Endothelial cell of umbilical vein (primary cell): ENCODE results near the gene SLC38A1. TPM values are rescaled to one million over a fixed set of nuclear protein-coding genes. Genes with fewer than 3 reads are reported as not detected.

ENCODE experiments used
- BruUV-seq: library from RNA; stranded (reverse); fragments of 400-500 nt; replicated peaks from 2 replicates; lab custom pipeline; 2021; lab: Mats Ljungman, UMichigan
- CTCF ChIA-PET: fragments of 300-600, 350-600 bp; sonication (Branson Sonifier 250); formaldehyde crosslinking; loops from one replicate; lab custom pipeline; 2021; ENCODE audit warnings: antibody characterized with exemption, inconsistent platforms; lab: Charles Lee
- POLR2A ChIA-PET: fragments of 300-600, 350-600 bp; sonication (Branson Sonifier 250); formaldehyde crosslinking; loops from one replicate; lab custom pipeline; 2021; ENCODE audit warnings: antibody characterized with exemption, inconsistent platforms; lab: Charles Lee
- DNase-seq: peaks from one replicate; pipeline ENCODE4 v3.0.0-alpha.2; 2011; ENCODE audit warnings: low read depth, low spot score
- FAIRE-seq: peaks from 2 replicates; lab custom pipeline; 2011; peaks lifted over from hg19 to GRCh38; lab: Jason Lieb, UNC
- H2AFZ ChIP-seq: 2 replicates; pipeline ENCODE4 v1.6.0; 2012; ENCODE audit warnings: low read depth, low read length, control low read depth, inconsistent platforms
- H3K27ac ChIP-seq: 2 replicates; pipeline ENCODE4 v1.5.1; 2011; ENCODE audit warnings: low read depth, mild to moderate bottlenecking, control low read depth, low read length, moderate library complexity; ENCODE audit not compliant: insufficient read depth
- H3K27me3 ChIP-seq, 2 experiments: 2 replicates each; pipeline versions ENCODE4 v1.6.0 to v1.6.1; 2011; ENCODE audit warnings: low read length in 2 of 2, mixed read lengths in 1 of 2; ENCODE audit not compliant: control insufficient read depth in 2 of 2, insufficient read depth in 2 of 2
- H3K36me3 ChIP-seq, 2 experiments: 2 replicates in 1 of 2; 3 replicates in 1 of 2; pipeline ENCODE4 v1.5.1; 2011; ENCODE audit warnings: low read length in 2 of 2, mild to moderate bottlenecking in 1 of 2, moderate library complexity in 1 of 2; ENCODE audit not compliant: control insufficient read depth in 2 of 2, insufficient read depth in 2 of 2; ENCODE audit errors: extremely low read depth in 1 of 2
- H3K4me1 ChIP-seq: 3 replicates; pipeline ENCODE4 v1.5.1; 2011; ENCODE audit warnings: mild to moderate bottlenecking, low read length; ENCODE audit not compliant: control insufficient read depth, insufficient read depth; ENCODE audit errors: extremely low read depth
- H3K4me2 ChIP-seq: 2 replicates; pipeline ENCODE4 v1.6.1; 2011; ENCODE audit warnings: low read length, control low read depth, mixed read lengths; ENCODE audit not compliant: insufficient read depth
- H3K4me3 ChIP-seq, 3 experiments: fragments of 200-600 bp in 1 of 3; sonication (generic), shearing (Covaris generic) in 1 of 3; replicated peaks in 1 of 3; 2 replicates each; pipeline ENCODE4 v1.5.1; 2011 to 2016; ENCODE audit warnings: control low read depth in 3 of 3, low read length in 3 of 3, mild to moderate bottlenecking in 2 of 3, inconsistent platforms in 1 of 3, low read depth in 1 of 3, moderate library complexity in 1 of 3; ENCODE audit not compliant: insufficient read depth in 1 of 3
- H3K79me2 ChIP-seq: 2 replicates; pipeline ENCODE4 v1.6.0; 2012; ENCODE audit warnings: low read length, inconsistent platforms; ENCODE audit not compliant: control insufficient read depth, insufficient read depth
- H3K9ac ChIP-seq: replicated peaks from 2 replicates; pipeline ENCODE3; 2011; ENCODE audit warnings: low read length, control low read depth; ENCODE audit not compliant: insufficient read depth; ENCODE audit errors: extremely low read depth
- H3K9me1 ChIP-seq: replicated peaks from 3 replicates; pipeline ENCODE4 v1.6.0; 2011; ENCODE audit warnings: mild to moderate bottlenecking, low read length; ENCODE audit not compliant: control insufficient read depth, insufficient read depth; ENCODE audit errors: extremely low read depth
- H3K9me3 ChIP-seq: replicated peaks from 2 replicates; pipeline ENCODE4 v1.5.1; 2012; ENCODE audit warnings: low read length, inconsistent platforms; ENCODE audit not compliant: control insufficient read depth, insufficient read depth
- H4K20me1 ChIP-seq: replicated peaks from 2 replicates; pipeline ENCODE3; 2011; ENCODE audit warnings: mild to moderate bottlenecking, low read length; ENCODE audit not compliant: control insufficient read depth, insufficient read depth; ENCODE audit errors: extremely low read depth
- CTCF ChIP-seq, 2 donors: IDR thresholded peaks; 1 replicate in 1 of 2; 2 replicates in 1 of 2; pipeline ENCODE4 v1.5.1; 2011; ENCODE audit warnings: low read length in 2 of 2, mild to moderate bottlenecking in 2 of 2, moderate library complexity in 2 of 2, control low read depth in 1 of 2, inconsistent platforms in 1 of 2, low read depth in 1 of 2; ENCODE audit not compliant: insufficient read depth in 1 of 2; ENCODE audit errors: extremely low read depth in 1 of 2
- EZH2 ChIP-seq: IDR thresholded peaks from 2 replicates; pipeline ENCODE4 v1.6.1; 2012; ENCODE audit warnings: borderline replicate concordance, low read depth, mild to moderate bottlenecking, moderate library complexity, low read length, inconsistent platforms; ENCODE audit not compliant: severe bottlenecking
- FOS ChIP-seq: IDR thresholded peaks from 2 replicates; pipeline ENCODE4 v1.6.1; 2011; ENCODE audit warnings: mild to moderate bottlenecking, low read length, moderate library complexity, borderline replicate concordance; ENCODE audit not compliant: insufficient read depth
- GATA2 ChIP-seq: IDR thresholded peaks from 2 replicates; pipeline ENCODE4 v1.7.0; 2011; ENCODE audit warnings: low read depth, mild to moderate bottlenecking, moderate library complexity, mixed read lengths, low read length; ENCODE audit not compliant: insufficient read length, insufficient read depth
- JUN ChIP-seq: IDR thresholded peaks from 2 replicates; pipeline ENCODE4 v1.6.1; 2011; ENCODE audit warnings: borderline replicate concordance, low read depth; ENCODE audit not compliant: insufficient read length, insufficient read depth
- MYC ChIP-seq: IDR thresholded peaks from one replicate; pipeline ENCODE4 v1.6.1; 2011; ENCODE audit warnings: mild to moderate bottlenecking, low read depth, low read length
- POLR2A ChIP-seq: IDR thresholded peaks from 2 replicates; pipeline ENCODE4 v1.6.1; 2012; ENCODE audit warnings: low read depth, mild to moderate bottlenecking, control low read depth, low read length
- POLR2AphosphoS5 ChIP-seq: IDR thresholded peaks from 2 replicates; pipeline ENCODE4 v1.6.1; 2012; ENCODE audit warnings: low read depth, mild to moderate bottlenecking, control low read depth, low read length, moderate library complexity; ENCODE audit not compliant: insufficient read depth
- dilution Hi-C: fragments of 300-500 bp; cut with MboI; formaldehyde crosslinking; loops from one replicate; pipeline ENCODE4 v1.15.0; 2019; ENCODE audit warnings: low sequenced_read_pairs; ENCODE audit not compliant: extremely low pct_ligation_motif_present
- intact Hi-C: fragments of 100-400 bp; cut with micrococcal nuclease; formaldehyde crosslinking; loops from one replicate; pipeline ENCODE4 v1.10.0; 2022
- polyA plus RNA-seq, 4 experiments: library from polyadenylated mRNA; depleted of rRNA in 3 of 4; stranded (reverse) in 3 of 4; unstranded in 1 of 4; fragments of >200 nt; gene quantifications; 2 replicates each; pipeline versions ENCODE4 v1.2.1 to v1.2.3, GENCODE V29; 2011 to 2012; ENCODE audit warnings: missing spikeins in 1 of 4
- total RNA-seq: library from RNA; stranded (reverse); gene quantifications from 2 replicates; pipeline ENCODE4 v1.2.3, GENCODE V29; 2021
- TF ChIP-seq, protein P1 (sequence below): IDR thresholded peaks from 2 replicates; pipeline ENCODE4 v1.6.1; 2011; ENCODE audit not compliant: insufficient read depth, insufficient read length

Gene SLC38A1
- total and polyA plus RNA-seq, 2 donors (not counting 3 experiments of a cell fraction or from before 2014, with no cell fraction given) = 23.6 to 86.4 TPM

DNA sequence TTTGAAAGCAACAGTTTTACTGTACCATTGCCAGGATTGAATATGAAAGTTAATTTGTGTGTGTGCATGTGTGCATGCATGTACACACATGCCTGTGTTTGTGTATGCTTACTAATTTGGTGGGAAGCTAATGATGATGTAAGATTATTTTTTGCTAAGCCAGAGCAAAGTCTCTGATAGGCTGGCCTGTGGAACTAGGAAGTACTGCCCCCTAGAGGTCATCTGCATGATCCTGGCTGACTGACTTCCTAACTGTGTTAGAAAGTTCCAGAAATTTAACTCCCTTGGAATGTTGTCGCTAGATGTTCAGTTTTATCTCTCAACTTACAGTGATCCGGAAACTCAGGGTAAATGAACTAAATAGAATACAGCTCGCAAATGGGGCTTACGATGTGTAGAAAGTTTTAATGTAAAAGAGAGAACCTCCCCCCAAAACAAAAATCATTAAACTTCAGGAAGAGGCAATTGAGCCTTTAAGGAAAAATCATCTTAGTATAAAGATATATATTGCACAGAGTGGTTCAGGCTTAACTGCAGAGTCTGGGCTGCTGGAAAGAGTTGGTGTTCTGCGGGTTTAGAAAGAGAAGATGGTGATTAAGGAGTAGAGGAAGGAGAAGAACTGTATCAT lies 34.3 kb upstream of the SLC38A1 start:
- Histone ChIP-seq H3K9me3 (no peaks in the 10 kb centered on the region), H3K4me3 (no peak overlapping the region), H3K9ac (no peak overlapping the region), H3K9me1 (no peaks in the 10 kb centered on the region), H3K27ac (no peak overlapping the region), H3K4me2 (no peak overlapping the region), H4K20me1 (no peaks in the 10 kb centered on the region), H3K79me2 (no peaks in the 10 kb centered on the region), H3K36me3 (no peaks in the 10 kb centered on the region), H2AFZ (no peak overlapping the region), H3K27me3 (peaks cover 3 to 12% of the 10 kb centered on the region in 2 experiments), H3K4me1 (no peaks in the 10 kb centered on the region)
- BruUV-seq = no TSS peak
- dilution Hi-C loops (no loop called here), intact Hi-C loops (loop anchor here (1.0 to 5.0 kb wide), 3 partner anchors 81 to 178 kb away; no protein-coding TSS in a partner anchor)
- DNase-seq (peak; percentile 35), FAIRE-seq (peak; percentile 72)
- ChIA-PET CTCF (interaction anchor here (0.6 to 5.0 kb wide), 15 partner anchors 10 to 718 kb away, joined by 3 to 48 read pairs (median 3); no protein-coding TSS in a partner anchor), POLR2A (no interaction called here)
- TF ChIP-seq CTCF (IDR thresholded peaks at IDR 0.05; ENCODE audit: extremely low read depth in 1 of 2, insufficient read depth in 1 of 2, low read depth in 1 of 2, low read length in 2 of 2) = peak; percentile 54 to 58
- no peak for TF ChIP-seq MYC

- H3K4me2 ChIP-seq = no peak overlapping the region
- H3K27me3 ChIP-seq = peaks cover 8 to 12% of the 10 kb centered on the region in 2 experiments
- H3K27ac ChIP-seq = no peak overlapping the region
- H4K20me1 ChIP-seq = no peaks in the 10 kb centered on the region
- DNase-seq (peak; percentile 8), FAIRE-seq (no peak)
- no TSS peak for BruUV-seq
- H3K36me3 ChIP-seq = no peaks in the 10 kb centered on the region
- POLR2A ChIA-PET = no interaction called here
- H3K79me2 ChIP-seq = no peaks in the 10 kb centered on the region
- dilution Hi-C loops = no loop called here
- TF ChIP-seq MYC = no peak
- no peak for TF ChIP-seq CTCF (IDR thresholded peaks at IDR 0.05; ENCODE audit: extremely low read depth in 1 of 2, insufficient read depth in 1 of 2, low read depth in 1 of 2, low read length in 2 of 2)
- TF ChIP-seq POLR2A = no peak
- no peak for TF ChIP-seq JUN
- no peak for TF ChIP-seq FOS
- no peak for TF ChIP-seq EZH2
- no peak for TF ChIP-seq GATA2
- no peak for TF ChIP-seq POLR2AphosphoS5
- TF ChIP-seq, protein P1, sequence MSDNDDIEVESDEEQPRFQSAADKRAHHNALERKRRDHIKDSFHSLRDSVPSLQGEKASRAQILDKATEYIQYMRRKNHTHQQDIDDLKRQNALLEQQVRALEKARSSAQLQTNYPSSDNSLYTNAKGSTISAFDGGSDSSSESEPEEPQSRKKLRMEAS = no peak
- H2AFZ ChIP-seq = no peak overlapping the region
- CTCF ChIA-PET = interaction anchor here (5.0 kb wide), 1 partner anchor 176 kb away, joined by 48 read pairs; no protein-coding TSS in a partner anchor
- H3K4me1 ChIP-seq = no peaks in the 10 kb centered on the region
- no peak overlapping the region for H3K4me3 ChIP-seq
- H3K9ac ChIP-seq = no peak overlapping the region
- H3K9me1 ChIP-seq = no peaks in the 10 kb centered on the region
- intact Hi-C loops = loop anchor here (5.0 kb wide), 1 partner anchor 79 kb away; no protein-coding TSS in a partner anchor
- no peaks in the 10 kb centered on the region for H3K9me3 ChIP-seq
Measured at GRCh38 chr12:46300910-46301309, 32.1 kb upstream of the SLC38A1 start.
